IMR-90 (cell line): Measurements from ENCODE around the gene USP40. TPM values are rescaled to one million over a fixed set of nuclear protein-coding genes. Genes with fewer than 3 reads are reported as not detected.

Source experiments
- ATAC-seq: fragments of 200-7000 bp; cut with Tn5 transposase; 2 replicates; pipeline ENCODE4 v1.9.1; 2020; ENCODE audit warnings: low read depth, mild to moderate bottlenecking, moderate library complexity
- BruUV-seq: library from RNA; stranded (reverse); fragments of 400-500 nt; replicated peaks from 2 replicates; lab custom pipeline; 2021; lab: Mats Ljungman, UMichigan
- CTCF ChIA-PET: fragments of 300-600 bp; formaldehyde crosslinking; extraction: SDS; loops from one replicate; lab custom pipeline; 2021; ENCODE audit warnings: antibody characterized with exemption; lab: Yijun Ruan, JAX
- POLR2A ChIA-PET: fragments of 300-600 bp; sonication (Branson Sonifier 250); formaldehyde crosslinking; loops from one replicate; lab custom pipeline; 2022; ENCODE audit warnings: antibody characterized with exemption; ENCODE audit not compliant: unreplicated experiment; lab: Charles Lee
- DNase-seq: peaks from one replicate; pipeline ENCODE4 v3.0.0; 2013
- H2AFZ ChIP-seq: replicated peaks from 2 replicates; pipeline ENCODE3; 2013; ENCODE audit warnings: low read length, mild to moderate bottlenecking; ENCODE audit not compliant: poor library complexity
- H2AK5ac ChIP-seq: 2 replicates; pipeline ENCODE4 v1.6.1; 2013; ENCODE audit warnings: low read depth, low read length, inconsistent platforms
- H2AK9ac ChIP-seq: replicated peaks from 2 replicates; pipeline ENCODE3; 2013; ENCODE audit warnings: mild to moderate bottlenecking, low read depth, low read length, moderate library complexity; ENCODE audit not compliant: poor library complexity
- H2BK120ac ChIP-seq: 2 replicates; pipeline ENCODE4 v1.6.1; 2013; ENCODE audit warnings: low read depth, low read length, inconsistent platforms
- H2BK15ac ChIP-seq: 3 replicates; pipeline ENCODE4 v1.6.1; 2013; ENCODE audit warnings: low read depth, low read length, inconsistent platforms
- H2BK20ac ChIP-seq: 2 replicates; pipeline ENCODE4 v1.6.1; 2013; ENCODE audit warnings: low read depth, mild to moderate bottlenecking, inconsistent platforms, low read length, moderate library complexity
- H2BK5ac ChIP-seq: 2 replicates; pipeline ENCODE4 v1.6.1; 2013; ENCODE audit warnings: mild to moderate bottlenecking, low read depth, low read length, inconsistent platforms; ENCODE audit not compliant: poor library complexity, severe bottlenecking
- H3K14ac ChIP-seq: replicated peaks from 2 replicates; pipeline ENCODE4 v1.6.1; 2013; ENCODE audit warnings: low read depth, low read length, inconsistent platforms
- H3K18ac ChIP-seq: 2 replicates; pipeline ENCODE4 v1.6.1; 2013; ENCODE audit warnings: low read depth, low read length, control low read depth
- H3K23ac ChIP-seq: 2 replicates; pipeline ENCODE4 v1.6.1; 2013; ENCODE audit warnings: low read depth, low read length, inconsistent platforms
- H3K27ac ChIP-seq: 2 replicates; pipeline ENCODE4 v1.5.1; 2013; ENCODE audit warnings: mild to moderate bottlenecking, control low read depth, low read length; ENCODE audit not compliant: insufficient read depth
- H3K27me3 ChIP-seq: 2 replicates; pipeline ENCODE4 v1.6.1; 2013; ENCODE audit warnings: low read length; ENCODE audit not compliant: control insufficient read depth, insufficient read depth
- H3K36me3 ChIP-seq: 2 replicates; pipeline ENCODE4 v1.6.1; 2013; ENCODE audit warnings: low read length, mixed read lengths; ENCODE audit not compliant: control insufficient read depth, insufficient read depth
- H3K4ac ChIP-seq: 2 replicates; pipeline ENCODE4 v1.6.1; 2013; ENCODE audit warnings: low read depth, low read length, inconsistent platforms
- H3K4me1 ChIP-seq: 2 replicates; pipeline ENCODE4 v1.6.1; 2013; ENCODE audit warnings: low read length, mixed read lengths; ENCODE audit not compliant: control insufficient read depth, insufficient read depth
- H3K4me2 ChIP-seq: 2 replicates; pipeline ENCODE4 v1.6.1; 2013; ENCODE audit warnings: low read depth, mild to moderate bottlenecking, control low read depth, low read length, moderate library complexity
- H3K4me3 ChIP-seq: 2 replicates; pipeline ENCODE4 v1.5.1; 2013; ENCODE audit warnings: low read depth, mild to moderate bottlenecking, control low read depth, low read length, moderate library complexity; ENCODE audit not compliant: insufficient read depth
- H3K56ac ChIP-seq: 2 replicates; pipeline ENCODE4 v1.6.1; 2013; ENCODE audit warnings: low read length, inconsistent platforms; ENCODE audit not compliant: insufficient read depth; ENCODE audit errors: extremely low read depth
- H3K79me1 ChIP-seq, 2 experiments: 2 replicates each; pipeline ENCODE4 v1.6.1; 2013; ENCODE audit warnings: low read length in 2 of 2, inconsistent platforms in 1 of 2, low read depth in 1 of 2
- H3K9ac ChIP-seq: 2 replicates; pipeline ENCODE4 v1.6.1; 2013; ENCODE audit warnings: low read depth, low read length, control low read depth
- H3K9me1 ChIP-seq: 2 replicates; pipeline ENCODE4 v1.6.1; 2013; ENCODE audit warnings: low read length, inconsistent platforms; ENCODE audit not compliant: insufficient read depth
- H3K9me3 ChIP-seq: 2 replicates; pipeline ENCODE4 v1.6.1; 2013; ENCODE audit warnings: low read length; ENCODE audit not compliant: control insufficient read depth, insufficient read depth
- H4K20me1 ChIP-seq: 2 replicates; pipeline ENCODE4 v1.6.1; 2013; ENCODE audit warnings: low read length, inconsistent platforms; ENCODE audit not compliant: insufficient read depth
- H4K5ac ChIP-seq: 2 replicates; pipeline ENCODE4 v1.6.1; 2013; ENCODE audit warnings: mild to moderate bottlenecking, low read depth, low read length, control low read depth
- H4K8ac ChIP-seq, 2 experiments: 2 replicates each; pipeline ENCODE4 v1.6.1; 2013; ENCODE audit warnings: low read depth in 2 of 2, low read length in 2 of 2, control low read depth in 1 of 2, inconsistent platforms in 1 of 2
- H4K91ac ChIP-seq: 2 replicates; pipeline ENCODE4 v1.6.1; 2013; ENCODE audit warnings: low read depth, low read length, inconsistent platforms; ENCODE audit not compliant: insufficient read depth
- MAFK ChIP-seq: IDR thresholded peaks from 2 replicates; pipeline ENCODE4 v1.6.1; 2012; ENCODE audit warnings: low read depth, low read length, improper control_type of control experiment
- MAZ ChIP-seq: IDR thresholded peaks from 2 replicates; pipeline ENCODE4 v1.6.1; 2012; ENCODE audit warnings: low read depth, mild to moderate bottlenecking, low read length, improper control_type of control experiment, moderate library complexity, borderline replicate concordance
- RAD21 ChIP-seq: IDR thresholded peaks from 2 replicates; pipeline ENCODE4 v1.6.1; 2012; ENCODE audit warnings: low read length, improper control_type of control experiment
- RFX5 ChIP-seq: IDR thresholded peaks from 2 replicates; pipeline ENCODE4 v1.8.0; 2012; ENCODE audit warnings: low read depth, mild to moderate bottlenecking, low read length, moderate library complexity
- SMC3 ChIP-seq: fragments of 150-350 bp; IDR thresholded peaks from 2 replicates; pipeline ENCODE4 v1.6.1; 2016; ENCODE audit warnings: low read depth, mild to moderate bottlenecking, antibody characterized with exemption, low read length, moderate library complexity
- WGBS, 2 experiments: methylation state at CpG; one replicate each; pipeline versions ENCODE4 v1.1.5 to v1.1.7; 2013; ENCODE audit warnings: missing lambda C conversion rate in 2 of 2; ENCODE audit not compliant: insufficient read length in 1 of 2; ENCODE audit errors: extremely low coverage in 2 of 2; 5-methylcytosine and 5-hydroxymethylcytosine counted together
- dilution Hi-C: fragments of 300-500 bp; cut with HindIII; formaldehyde crosslinking; loops from one replicate; pipeline ENCODE4 v1.14.3; 2018; ENCODE audit warnings: low sequenced_read_pairs; ENCODE audit not compliant: unreplicated experiment
- in situ Hi-C: fragments of 300-500 bp; cut with MboI; formaldehyde crosslinking; loops from 3 replicates; pipeline ENCODE4 v1.14.3; 2019; ENCODE audit warnings: low sequenced_read_pairs, inconsistent platforms, mixed read lengths
- intact Hi-C: fragments of 100-400 bp; cut with micrococcal nuclease; formaldehyde crosslinking; loops from 2 replicates; pipeline ENCODE4 v1.10.0; 2022
- polyA plus RNA-seq, 3 experiments: library from polyadenylated mRNA; depleted of rRNA; stranded (reverse); fragments of >200 nt; gene quantifications; 2 replicates each; pipeline ENCODE4 v1.2.3, GENCODE V29; 2012; ENCODE audit warnings: low replicate concordance in 1 of 3
- total RNA-seq: library from RNA; depleted of rRNA; stranded (reverse); fragments of >200 nt; gene quantifications from 2 replicates; pipeline ENCODE4 v1.2.3, GENCODE V29; 2012
- TF ChIP-seq, protein P1 (sequence below): fragments of 150-350 bp; IDR thresholded peaks from 2 replicates; pipeline ENCODE4 v1.6.1; 2017; ENCODE audit warnings: mild to moderate bottlenecking, antibody characterized with exemption, low read length, low read depth
- TF ChIP-seq, protein P2 (sequence below): fragments of 150-350 bp; IDR thresholded peaks from 2 replicates; pipeline ENCODE4 v1.6.1; 2016; ENCODE audit warnings: low read depth, mild to moderate bottlenecking, low read length, moderate library complexity, borderline replicate concordance

Gene USP40
- total and polyA plus RNA-seq, 2 of the 4 experiments (the other 2 are of a cell fraction), result 30.1 to 30.8 TPM

- TF ChIP-seq, protein P1, sequence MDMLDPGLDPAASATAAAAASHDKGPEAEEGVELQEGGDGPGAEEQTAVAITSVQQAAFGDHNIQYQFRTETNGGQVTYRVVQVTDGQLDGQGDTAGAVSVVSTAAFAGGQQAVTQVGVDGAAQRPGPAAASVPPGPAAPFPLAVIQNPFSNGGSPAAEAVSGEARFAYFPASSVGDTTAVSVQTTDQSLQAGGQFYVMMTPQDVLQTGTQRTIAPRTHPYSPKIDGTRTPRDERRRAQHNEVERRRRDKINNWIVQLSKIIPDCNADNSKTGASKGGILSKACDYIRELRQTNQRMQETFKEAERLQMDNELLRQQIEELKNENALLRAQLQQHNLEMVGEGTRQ, result no peak
- TF ChIP-seq RAD21 (no peak), MAZ (no peak)
These were observed 138.1 kb downstream of the USP40 start (continued) for GRCh38 chr2:233428438-233428837.

- Histone ChIP-seq H2BK20ac (no peak overlapping the region), H3K27me3 (no peaks in the 10 kb centered on the region), H3K4me1 (peaks cover 13% of the 10 kb centered on the region), H2BK15ac (0 out of 3 replicates have a peak overlapping the region, but pooled peaks have one; percentile 60), H4K91ac (no peak overlapping the region), H3K4me3 (no peak overlapping the region), H3K9ac (no peak overlapping the region), H4K5ac (peak overlapping the region; percentile 1; the same call in 1 of the 2 replicates), H3K4me2 (no peak overlapping the region), H2BK5ac (peak overlapping the region; percentile 73), H2AK9ac (no peak overlapping the region), H4K8ac (peak overlapping the region in 1 of 2 experiments; percentile 35; a peak in 1 of 4 replicates), H3K56ac (no peak overlapping the region), H3K4ac (peak overlapping the region; percentile 55), H4K20me1 (no peaks in the 10 kb centered on the region), H3K23ac (no peak overlapping the region), H2AFZ (peak overlapping the region; percentile 39), H3K18ac (no peak overlapping the region; the same call in 1 of the 2 replicates), H3K27ac (no peak overlapping the region), H3K36me3 (0 out of 2 replicates have a peak, but pooled peaks cover 2% of the 10 kb centered on the region), H3K9me3 (peaks cover 9% of the 10 kb centered on the region), H3K9me1 (peaks cover 9% of the 10 kb centered on the region), H2BK120ac (no peak overlapping the region; the same call in 1 of the 2 replicates), H3K79me1 (peaks cover 20 to 48% of the 10 kb centered on the region in 2 experiments), H3K14ac (no peak overlapping the region), H2AK5ac (peak overlapping the region; percentile 72)
- ChIA-PET POLR2A (no interaction called here), CTCF (no interaction called here)
- intact Hi-C loops, result no loop called here
- no peak for ATAC-seq
- dilution Hi-C loops, result no loop called here
- in situ Hi-C loops, result no loop called here
- no TSS peak for BruUV-seq
- no peak for DNase-seq
- TF ChIP-seq, protein P2, sequence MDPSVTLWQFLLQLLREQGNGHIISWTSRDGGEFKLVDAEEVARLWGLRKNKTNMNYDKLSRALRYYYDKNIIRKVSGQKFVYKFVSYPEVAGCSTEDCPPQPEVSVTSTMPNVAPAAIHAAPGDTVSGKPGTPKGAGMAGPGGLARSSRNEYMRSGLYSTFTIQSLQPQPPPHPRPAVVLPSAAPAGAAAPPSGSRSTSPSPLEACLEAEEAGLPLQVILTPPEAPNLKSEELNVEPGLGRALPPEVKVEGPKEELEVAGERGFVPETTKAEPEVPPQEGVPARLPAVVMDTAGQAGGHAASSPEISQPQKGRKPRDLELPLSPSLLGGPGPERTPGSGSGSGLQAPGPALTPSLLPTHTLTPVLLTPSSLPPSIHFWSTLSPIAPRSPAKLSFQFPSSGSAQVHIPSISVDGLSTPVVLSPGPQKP, result no peak
- TF ChIP-seq MAFK, result no peak
- no peak for TF ChIP-seq SMC3
- TF ChIP-seq RFX5, result no peak
- 100% methylated on average over 1 of the region's 3 CpGs; no CpG with 5 or more reads in 1 of the 2 experiments for WGBS, 2 experiments
These were observed 138.6 kb downstream of the USP40 start for GRCh38 chr2:233428008-233428407.
